ENCODE results near the gene GPR157.

- TF ChIP-seq EZH2 (IDR thresholded peaks at IDR 0.05; ENCODE audit: low read depth, unreplicated experiment) (no peak), CTCF (conservative IDR thresholded peaks at IDR 0.05; ENCODE audit: low read depth in 2 of 2) (no peak), ZNF462 (CRISPR knock-in tag; IDR thresholded peaks at IDR 0.05) (no peak), EZH2phosphoT487 (IDR thresholded peaks at IDR 0.05; ENCODE audit: unreplicated experiment) (no peak), POLR2AphosphoS5 (IDR thresholded peaks at IDR 0.05; ENCODE audit: low read depth) (no peak), ZNF114 (CRISPR knock-in tag; IDR thresholded peaks at IDR 0.05) (no peak), REST (IDR thresholded peaks at IDR 0.05; ENCODE audit: unreplicated experiment) (no peak), JUNB (IDR thresholded peaks at IDR 0.05; ENCODE audit: unreplicated experiment) (no peak), NANOG (IDR thresholded peaks at IDR 0.05; ENCODE audit: borderline replicate concordance) (no peak), ETS1 (IDR thresholded peaks at IDR 0.05) (no peak)
Observed at GRCh38 chr1:9166289-9167235, 37.7 kb upstream of the GPR157 start.
